Activated T-cell treated with anti-CD3 and anti-CD28 coated beads, Interleukin-2, amount 50 U/mL, for 24 hours (primary cell): ENCODE data around the gene DRP2.
"Not testable (repeated sequence)": the region's sequence is repeated elsewhere in the genome, so short reads cannot be mapped to it uniquely, and the experiment has no call there.

Experiments
- DNase-seq: peaks from one replicate; pipeline ENCODE4 v3.0.0-alpha.2; 2020
- H3K27ac Mint-ChIP-seq: 2 replicates; pipeline ENCODE4 v1.8.0; 2020; ENCODE audit warnings: mild to moderate bottlenecking, mixed read lengths
- H3K27me3 Mint-ChIP-seq: 2 replicates; pipeline ENCODE4 v1.8.0; 2020; ENCODE audit warnings: mixed read lengths
- H3K36me3 Mint-ChIP-seq: 2 replicates; pipeline ENCODE4 v1.8.0; 2020; ENCODE audit warnings: low read depth, mixed read lengths
- H3K4me1 Mint-ChIP-seq: 2 replicates; pipeline ENCODE4 v1.8.0; 2020; ENCODE audit warnings: low read depth, mixed read lengths
- H3K4me3 Mint-ChIP-seq: 2 replicates; pipeline ENCODE4 v1.8.0; 2020; ENCODE audit warnings: mild to moderate bottlenecking, moderate library complexity, mixed read lengths
- H3K9me3 Mint-ChIP-seq: 2 replicates; pipeline ENCODE4 v1.8.0; 2020; ENCODE audit warnings: mixed read lengths

The DRP2 gene, protein sequence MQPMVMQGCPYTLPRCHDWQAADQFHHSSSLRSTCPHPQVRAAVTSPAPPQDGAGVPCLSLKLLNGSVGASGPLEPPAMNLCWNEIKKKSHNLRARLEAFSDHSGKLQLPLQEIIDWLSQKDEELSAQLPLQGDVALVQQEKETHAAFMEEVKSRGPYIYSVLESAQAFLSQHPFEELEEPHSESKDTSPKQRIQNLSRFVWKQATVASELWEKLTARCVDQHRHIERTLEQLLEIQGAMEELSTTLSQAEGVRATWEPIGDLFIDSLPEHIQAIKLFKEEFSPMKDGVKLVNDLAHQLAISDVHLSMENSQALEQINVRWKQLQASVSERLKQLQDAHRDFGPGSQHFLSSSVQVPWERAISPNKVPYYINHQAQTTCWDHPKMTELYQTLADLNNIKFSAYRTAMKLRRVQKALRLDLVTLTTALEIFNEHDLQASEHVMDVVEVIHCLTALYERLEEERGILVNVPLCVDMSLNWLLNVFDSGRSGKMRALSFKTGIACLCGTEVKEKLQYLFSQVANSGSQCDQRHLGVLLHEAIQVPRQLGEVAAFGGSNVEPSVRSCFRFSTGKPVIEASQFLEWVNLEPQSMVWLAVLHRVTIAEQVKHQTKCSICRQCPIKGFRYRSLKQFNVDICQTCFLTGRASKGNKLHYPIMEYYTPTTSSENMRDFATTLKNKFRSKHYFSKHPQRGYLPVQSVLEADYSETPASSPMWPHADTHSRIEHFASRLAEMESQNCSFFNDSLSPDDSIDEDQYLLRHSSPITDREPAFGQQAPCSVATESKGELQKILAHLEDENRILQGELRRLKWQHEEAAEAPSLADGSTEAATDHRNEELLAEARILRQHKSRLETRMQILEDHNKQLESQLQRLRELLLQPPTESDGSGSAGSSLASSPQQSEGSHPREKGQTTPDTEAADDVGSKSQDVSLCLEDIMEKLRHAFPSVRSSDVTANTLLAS

GRCh38 chrX:101219116-101219863 is at the start of gene DRP2:
DRP2 (plus strand) TSS chrX:101219786; CDS start chrX:101231648, 11,862 bp downstream.
- peak within 1 kb of the TSS; percentile 33 for H3K4me3 Mint-ChIP-seq
- H3K27me3 Mint-ChIP-seq, result peaks cover 14% of the 10 kb centered on the region
- H3K4me1 Mint-ChIP-seq, result peaks cover 19% of the 10 kb centered on the region
- H3K9me3 Mint-ChIP-seq, result no peaks in the 10 kb centered on the region
- no peaks in the 10 kb centered on the region for H3K36me3 Mint-ChIP-seq
- peak within 1 kb of the TSS; percentile 78 for H3K27ac Mint-ChIP-seq
- no peak for DNase-seq

- H3K4me1 Mint-ChIP-seq, result no peaks in the 10 kb centered on the region
These were observed 47.6 kb upstream of the DRP2 start for GRCh38 chrX:101171883-101172400.

GRCh38 chrX:101176439-101176838 is 43.1 kb upstream of the DRP2 start:
- Mint-ChIP-seq H3K4me1 (no peaks in the 10 kb centered on the region), H3K27ac (no peak overlapping the region), H3K36me3 (no peaks in the 10 kb centered on the region), H3K9me3 (no peaks in the 10 kb centered on the region), H3K27me3 (peaks cover 7% of the 10 kb centered on the region), H3K4me3 (no peak overlapping the region)
- DNase-seq, result no peak

More at GRCh38 chrX:101171883-101172400, 47.6 kb upstream of the DRP2 start:
- H3K27ac Mint-ChIP-seq, result no peak overlapping the region
- H3K4me3 Mint-ChIP-seq, result no peak overlapping the region
- H3K27me3 Mint-ChIP-seq, result peaks cover 7% of the 10 kb centered on the region
- no peaks in the 10 kb centered on the region for H3K36me3 Mint-ChIP-seq
- no peaks in the 10 kb centered on the region for H3K9me3 Mint-ChIP-seq
- no peak for DNase-seq

GRCh38 chrX:101184876-101185275 is 34.7 kb upstream of the DRP2 start:
- H3K9me3 Mint-ChIP-seq, DNase-seq, H3K27ac Mint-ChIP-seq, H3K4me3 Mint-ChIP-seq, H3K36me3 Mint-ChIP-seq, H3K4me1 Mint-ChIP-seq: not testable (repeated sequence)
- H3K27me3 Mint-ChIP-seq, result peaks cover 25% of the 10 kb centered on the region

DNA sequence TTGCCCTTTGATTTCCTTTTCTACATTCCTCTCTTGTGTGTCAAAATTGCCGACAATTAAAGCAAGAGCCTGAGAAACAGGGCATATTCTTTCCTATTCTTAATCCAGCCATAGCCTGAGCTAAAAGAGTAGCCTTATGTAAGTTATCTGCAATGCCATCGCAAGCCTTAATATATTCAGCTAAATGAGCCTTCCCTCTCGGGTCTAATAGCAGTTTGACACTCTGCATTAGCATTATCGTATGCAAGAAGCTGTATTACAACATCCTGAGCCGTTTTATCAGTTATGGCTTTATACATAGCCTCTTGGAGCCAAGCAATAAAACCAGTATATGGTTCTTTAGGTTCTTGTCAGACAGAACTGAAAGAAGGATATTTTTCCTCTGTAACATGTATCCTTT is 31.6 kb upstream of the DRP2 start:
- not testable (repeated sequence) for DNase-seq, H3K4me1 Mint-ChIP-seq, H3K4me3 Mint-ChIP-seq, H3K36me3 Mint-ChIP-seq, H3K9me3 Mint-ChIP-seq, H3K27ac Mint-ChIP-seq
- peaks cover 43% of the 10 kb centered on the region for H3K27me3 Mint-ChIP-seq

DNA sequence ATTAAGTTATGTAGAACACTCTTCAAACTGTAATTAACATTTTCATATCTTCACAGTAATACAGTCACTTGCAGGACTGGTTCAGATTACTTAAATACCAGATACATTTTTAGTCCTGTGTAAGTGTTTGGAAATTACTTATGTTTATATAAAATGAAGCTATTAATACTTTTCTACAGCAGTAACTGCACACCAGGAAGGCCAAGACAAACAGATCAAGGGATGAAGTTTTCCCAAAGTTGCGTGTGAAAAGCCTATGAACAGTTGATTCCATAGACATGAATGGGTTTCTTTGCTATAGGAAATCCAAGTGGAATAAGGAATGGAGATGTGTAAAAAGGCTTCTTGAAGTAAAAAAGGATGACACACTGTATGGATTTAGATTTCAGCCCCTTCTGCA is 28.9 kb upstream of the DRP2 start:
- H3K4me3 Mint-ChIP-seq, result no peak overlapping the region
- no peaks in the 10 kb centered on the region for H3K9me3 Mint-ChIP-seq
- H3K36me3 Mint-ChIP-seq, result no peaks in the 10 kb centered on the region
- H3K27ac Mint-ChIP-seq, result no peak overlapping the region
- peaks cover 52% of the 10 kb centered on the region for H3K27me3 Mint-ChIP-seq
- H3K4me1 Mint-ChIP-seq, result peaks cover 5% of the 10 kb centered on the region
- DNase-seq, result no peak

GRCh38 chrX:101191217-101191750 is 28.3 kb upstream of the DRP2 start:
- Mint-ChIP-seq H3K4me3 (no peak overlapping the region), H3K9me3 (no peaks in the 10 kb centered on the region), H3K27me3 (peaks cover 56% of the 10 kb centered on the region), H3K4me1 (peaks cover 5% of the 10 kb centered on the region), H3K36me3 (no peaks in the 10 kb centered on the region), H3K27ac (no peak overlapping the region)
- DNase-seq, result no peak

DNA sequence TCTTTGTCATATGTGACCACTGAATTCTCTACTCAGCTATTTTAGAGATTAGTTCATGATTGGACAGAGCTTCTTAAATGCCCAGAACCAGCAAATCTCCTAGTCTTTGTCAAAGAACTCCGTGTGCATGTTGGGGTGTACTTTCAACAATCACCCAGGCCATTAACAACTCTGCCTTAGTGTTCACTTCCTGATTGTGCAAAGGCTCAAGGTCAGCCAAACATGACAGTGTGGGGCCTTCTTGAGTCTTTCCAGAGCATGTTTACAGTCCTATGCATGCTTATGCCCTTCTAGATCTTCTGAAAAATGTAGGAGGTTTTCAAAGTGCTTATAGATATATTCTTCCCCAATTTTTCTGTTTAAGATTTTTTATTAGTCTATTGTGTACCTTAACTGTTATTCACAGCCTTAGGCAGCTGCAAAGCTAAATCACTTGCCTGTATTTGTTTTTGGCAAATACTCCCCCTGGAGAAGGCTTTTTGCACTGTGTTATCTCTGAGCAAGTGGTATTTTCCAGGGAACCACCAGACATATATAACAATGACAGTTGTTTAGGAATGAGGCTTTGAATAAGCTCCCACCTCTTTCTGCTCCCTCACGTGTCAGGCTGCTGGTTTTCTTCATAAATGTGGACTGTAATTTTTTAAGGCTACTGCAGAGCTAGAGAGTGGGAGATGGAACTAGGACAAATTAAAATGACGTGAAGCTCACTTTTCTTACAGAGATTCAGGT is 24.0 kb upstream of the DRP2 start:
- H3K4me3 Mint-ChIP-seq, result no peak overlapping the region
- DNase-seq, result no peak
- no peaks in the 10 kb centered on the region for H3K36me3 Mint-ChIP-seq
- H3K27ac Mint-ChIP-seq, result no peak overlapping the region
- no peaks in the 10 kb centered on the region for H3K9me3 Mint-ChIP-seq
- peaks cover 36% of the 10 kb centered on the region for H3K27me3 Mint-ChIP-seq
- no peaks in the 10 kb centered on the region for H3K4me1 Mint-ChIP-seq

DNA sequence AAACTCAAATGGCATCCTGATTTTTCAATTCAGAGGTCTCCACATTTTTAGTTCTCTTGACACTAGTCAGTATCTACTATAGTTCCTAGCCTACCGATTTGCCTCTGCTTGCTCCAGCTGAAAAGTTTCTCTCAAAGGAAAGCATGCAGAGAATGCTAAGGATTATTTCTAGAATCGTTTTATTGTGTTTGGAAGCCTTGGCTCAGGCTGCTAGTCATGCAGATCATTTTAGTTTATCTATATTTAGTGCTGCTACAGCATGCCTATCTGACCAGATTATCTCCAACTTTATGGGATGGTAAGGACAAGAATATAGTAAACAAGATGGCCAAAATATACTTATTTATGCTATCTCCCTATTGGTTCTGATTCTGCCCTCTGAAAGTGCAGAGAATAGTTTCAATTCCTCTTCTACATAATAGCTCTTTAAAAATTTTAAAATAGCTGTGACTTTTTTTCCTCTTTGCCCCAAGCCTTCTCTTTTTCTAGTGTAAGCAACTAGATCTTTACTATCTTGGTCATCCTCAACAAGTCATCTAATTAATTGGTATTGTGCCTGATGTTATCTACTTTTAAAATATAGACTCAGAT is 15.7 kb upstream of the DRP2 start:
- no peaks in the 10 kb centered on the region for H3K36me3 Mint-ChIP-seq
- H3K27ac Mint-ChIP-seq, result no peak overlapping the region
- no peak for DNase-seq
- H3K4me3 Mint-ChIP-seq, result no peak overlapping the region
- H3K9me3 Mint-ChIP-seq, result no peaks in the 10 kb centered on the region
- H3K27me3 Mint-ChIP-seq, result peaks cover 15% of the 10 kb centered on the region
- peaks cover 16% of the 10 kb centered on the region for H3K4me1 Mint-ChIP-seq

GRCh38 chrX:101206471-101206870 is 13.1 kb upstream of the DRP2 start:
- no peaks in the 10 kb centered on the region for H3K9me3 Mint-ChIP-seq
- H3K4me1 Mint-ChIP-seq, result peaks cover 27% of the 10 kb centered on the region
- H3K27me3 Mint-ChIP-seq, result peaks cover 11% of the 10 kb centered on the region
- no peak overlapping the region for H3K27ac Mint-ChIP-seq
- no peak for DNase-seq
- no peaks in the 10 kb centered on the region for H3K36me3 Mint-ChIP-seq
- no peak overlapping the region for H3K4me3 Mint-ChIP-seq

DNA sequence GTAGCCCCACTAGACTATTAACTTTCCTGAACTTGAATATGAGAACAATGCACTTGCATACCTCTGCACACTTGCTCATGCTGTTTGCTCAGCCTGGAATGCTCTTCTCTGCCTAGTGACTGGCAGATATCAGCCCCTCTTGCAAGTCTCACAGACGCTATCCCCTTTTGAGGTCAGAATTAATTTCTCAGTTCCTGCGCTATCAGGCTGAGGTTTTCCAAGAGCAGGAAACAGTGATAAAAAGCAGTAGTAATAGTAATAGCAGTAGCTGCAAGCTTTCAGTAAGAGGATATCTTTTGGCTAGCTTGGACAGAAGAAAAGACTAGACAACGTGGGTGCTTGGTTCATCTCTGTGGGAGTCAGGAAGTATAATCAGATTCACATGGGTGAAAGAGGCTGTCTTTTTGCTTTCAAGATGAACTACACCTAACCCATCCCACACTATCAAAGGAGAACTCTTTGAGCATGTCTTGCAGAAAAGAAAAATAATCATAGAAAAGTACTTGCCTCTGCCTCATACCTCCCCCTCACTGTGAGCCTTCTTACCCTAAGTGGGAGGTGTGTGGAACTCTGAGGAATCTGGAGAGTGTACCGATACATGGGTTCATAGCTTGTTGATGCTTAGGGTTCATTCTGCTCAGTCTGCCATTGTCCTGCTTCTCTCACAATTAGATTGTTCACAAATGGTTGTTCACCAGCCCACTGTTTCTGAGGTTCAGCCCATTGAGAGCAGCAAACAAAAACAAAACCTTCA is 11.3 kb upstream of the DRP2 start:
- Mint-ChIP-seq H3K9me3 (no peaks in the 10 kb centered on the region), H3K4me3 (no peak overlapping the region), H3K27me3 (peaks cover 10% of the 10 kb centered on the region), H3K36me3 (no peaks in the 10 kb centered on the region), H3K27ac (peak overlapping the region; percentile 39), H3K4me1 (peaks cover 32% of the 10 kb centered on the region)
- no peak for DNase-seq

DNA sequence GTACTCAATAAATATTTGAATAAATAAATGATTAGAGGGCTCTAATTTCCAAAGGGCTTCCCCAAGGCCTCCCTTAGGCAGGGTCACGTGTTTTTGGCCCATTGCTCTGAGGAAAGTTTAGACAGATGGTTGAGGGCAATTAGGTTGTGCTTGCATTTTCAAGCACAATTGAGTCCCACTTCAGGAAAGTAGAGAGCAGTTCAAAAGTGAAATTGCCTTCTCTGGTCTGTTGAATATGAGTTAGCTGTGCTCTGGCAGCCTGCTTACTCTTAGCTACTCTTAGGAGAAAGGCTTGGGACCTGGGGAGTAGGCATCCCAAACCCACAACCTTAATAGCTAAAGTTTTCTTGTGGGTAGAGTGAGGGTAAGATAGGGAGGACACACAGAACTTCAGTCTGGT is 9.0 kb upstream of the DRP2 start:
- Mint-ChIP-seq H3K4me3 (no peak overlapping the region), H3K27me3 (peaks cover 8% of the 10 kb centered on the region), H3K27ac (no peak overlapping the region), H3K4me1 (peaks cover 35% of the 10 kb centered on the region), H3K9me3 (no peaks in the 10 kb centered on the region), H3K36me3 (no peaks in the 10 kb centered on the region)
- no peak for DNase-seq

DNA sequence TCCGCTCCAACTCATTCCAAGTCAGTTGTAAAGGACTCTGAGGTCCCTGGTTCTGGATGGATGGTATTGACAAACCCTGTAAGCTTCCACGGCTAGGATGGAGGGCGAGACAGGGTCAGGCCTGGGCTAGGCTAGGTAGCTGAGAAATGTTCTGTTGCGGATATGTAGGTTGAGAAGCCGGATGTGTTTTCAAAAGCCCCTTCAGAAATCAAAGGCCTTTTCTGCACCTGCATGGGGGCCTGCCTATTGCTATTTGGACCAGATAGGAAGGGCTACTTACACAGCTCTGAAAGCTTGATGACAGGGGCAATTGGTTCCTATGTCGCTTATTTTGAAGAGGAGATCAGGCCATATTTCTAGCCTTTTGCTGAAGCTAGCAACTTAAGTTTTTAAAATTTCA is 1.9 kb upstream of the DRP2 start:
- Mint-ChIP-seq H3K36me3 (no peaks in the 10 kb centered on the region), H3K9me3 (no peaks in the 10 kb centered on the region), H3K4me3 (no peak overlapping the region), H3K4me1 (peaks cover 22% of the 10 kb centered on the region), H3K27ac (no peak overlapping the region), H3K27me3 (peaks cover 19% of the 10 kb centered on the region)
- no peak for DNase-seq
